ENCODE data around the gene GRIK3.

Gene GRIK3

GRCh38 chr1:36984026-36984425 is 50.3 kb downstream of the GRIK3 start:
- Histone ChIP-seq H3K4me2 (ENCODE audit: low read depth, low read length, poor library complexity, severe bottlenecking) (no peak overlapping the region), H3K27me3 (ENCODE audit: insufficient read depth, low read length, poor library complexity, severe bottlenecking) (no peaks in the 10 kb centered on the region), H3F3A (ENCODE audit: low read depth) (no peaks in the 10 kb centered on the region), H3K9ac (ENCODE audit: low read depth, low read length, poor library complexity, severe bottlenecking) (no peak overlapping the region), H3K9me3 (ENCODE audit: insufficient read depth, low read depth, low read length) (no peaks in the 10 kb centered on the region), H3K9me2 (replicated peaks; ENCODE audit: low read depth, low read length) (no peaks in the 10 kb centered on the region), H4K20me1 (ENCODE audit: insufficient read depth, low read length, poor library complexity, severe bottlenecking) (no peaks in the 10 kb centered on the region), H3K36me3 (ENCODE audit: insufficient read depth, low read length) (no peaks in the 10 kb centered on the region), H3K79me2 (ENCODE audit: insufficient read depth, low read length) (no peaks in the 10 kb centered on the region), H2AFZ (ENCODE audit: low read length) (no peak overlapping the region), H3K4me3 (ENCODE audit: low read length, poor library complexity, severe bottlenecking) (no peak overlapping the region), H3K4me1 (ENCODE audit: insufficient read depth, low read length, poor library complexity, severe bottlenecking) (no peaks in the 10 kb centered on the region)
- TF ChIP-seq CTCF (conservative IDR thresholded peaks at IDR 0.05; ENCODE audit: low read length), result no peak
- no peak for TF ChIP-seq EZH2phosphoT487 (IDR thresholded peaks at IDR 0.05; ENCODE audit: borderline replicate concordance)

- no peak overlapping the region for H2AFZ ChIP-seq (ENCODE audit: low read length)
- no peaks in the 10 kb centered on the region for H4K20me1 ChIP-seq (ENCODE audit: insufficient read depth, low read length, poor library complexity, severe bottlenecking)
- H3K4me2 ChIP-seq (ENCODE audit: low read depth, low read length, poor library complexity, severe bottlenecking), result no peak overlapping the region
- H3K27me3 ChIP-seq (ENCODE audit: insufficient read depth, low read length, poor library complexity, severe bottlenecking), result no peaks in the 10 kb centered on the region
- H3K9ac ChIP-seq (ENCODE audit: low read depth, low read length, poor library complexity, severe bottlenecking), result no peak overlapping the region
- no peak overlapping the region for H3K4me3 ChIP-seq (ENCODE audit: low read length, poor library complexity, severe bottlenecking)
- H3K36me3 ChIP-seq (ENCODE audit: insufficient read depth, low read length), result no peaks in the 10 kb centered on the region
- H3K79me2 ChIP-seq (ENCODE audit: insufficient read depth, low read length), result no peaks in the 10 kb centered on the region
- TF ChIP-seq EZH2phosphoT487 (IDR thresholded peaks at IDR 0.05; ENCODE audit: borderline replicate concordance) (no peak), CTCF (conservative IDR thresholded peaks at IDR 0.05; ENCODE audit: low read length) (no peak)
- H3K9me3 ChIP-seq (ENCODE audit: insufficient read depth, low read depth, low read length), result no peaks in the 10 kb centered on the region
- H3F3A ChIP-seq (ENCODE audit: low read depth), result no peaks in the 10 kb centered on the region
- no peaks in the 10 kb centered on the region for H3K4me1 ChIP-seq (ENCODE audit: insufficient read depth, low read length, poor library complexity, severe bottlenecking)
- no peaks in the 10 kb centered on the region for H3K9me2 ChIP-seq (replicated peaks; ENCODE audit: low read depth, low read length)
Measured at GRCh38 chr1:36982709-36983108, 51.6 kb downstream of the GRIK3 start.

- Histone ChIP-seq H4K20me1 (ENCODE audit: insufficient read depth, low read length, poor library complexity, severe bottlenecking) (no peaks in the 10 kb centered on the region), H3K27me3 (ENCODE audit: insufficient read depth, low read length, poor library complexity, severe bottlenecking) (no peaks in the 10 kb centered on the region), H3K9me2 (replicated peaks; ENCODE audit: low read depth, low read length) (no peaks in the 10 kb centered on the region), H3K36me3 (ENCODE audit: insufficient read depth, low read length) (no peaks in the 10 kb centered on the region), H3K4me3 (ENCODE audit: low read length, poor library complexity, severe bottlenecking) (no peak overlapping the region), H3F3A (ENCODE audit: low read depth) (no peaks in the 10 kb centered on the region), H3K9ac (ENCODE audit: low read depth, low read length, poor library complexity, severe bottlenecking) (no peak overlapping the region), H3K4me1 (ENCODE audit: insufficient read depth, low read length, poor library complexity, severe bottlenecking) (no peaks in the 10 kb centered on the region), H3K9me3 (ENCODE audit: insufficient read depth, low read depth, low read length) (no peaks in the 10 kb centered on the region), H2AFZ (ENCODE audit: low read length) (no peak overlapping the region), H3K79me2 (ENCODE audit: insufficient read depth, low read length) (no peaks in the 10 kb centered on the region), H3K4me2 (ENCODE audit: low read depth, low read length, poor library complexity, severe bottlenecking) (no peak overlapping the region)
- TF ChIP-seq CTCF (conservative IDR thresholded peaks at IDR 0.05; ENCODE audit: low read length), result no peak
Measured at GRCh38 chr1:36981771-36982622, 52.3 kb downstream of the GRIK3 start.

Measured in Loucy (cell line).